ENCODE measurements around the gene SIGLEC15.

GRCh38 chr18:45890606-45891005, 65.1 kb downstream of the SIGLEC15 start:
- TF ChIP-seq, protein P1, sequence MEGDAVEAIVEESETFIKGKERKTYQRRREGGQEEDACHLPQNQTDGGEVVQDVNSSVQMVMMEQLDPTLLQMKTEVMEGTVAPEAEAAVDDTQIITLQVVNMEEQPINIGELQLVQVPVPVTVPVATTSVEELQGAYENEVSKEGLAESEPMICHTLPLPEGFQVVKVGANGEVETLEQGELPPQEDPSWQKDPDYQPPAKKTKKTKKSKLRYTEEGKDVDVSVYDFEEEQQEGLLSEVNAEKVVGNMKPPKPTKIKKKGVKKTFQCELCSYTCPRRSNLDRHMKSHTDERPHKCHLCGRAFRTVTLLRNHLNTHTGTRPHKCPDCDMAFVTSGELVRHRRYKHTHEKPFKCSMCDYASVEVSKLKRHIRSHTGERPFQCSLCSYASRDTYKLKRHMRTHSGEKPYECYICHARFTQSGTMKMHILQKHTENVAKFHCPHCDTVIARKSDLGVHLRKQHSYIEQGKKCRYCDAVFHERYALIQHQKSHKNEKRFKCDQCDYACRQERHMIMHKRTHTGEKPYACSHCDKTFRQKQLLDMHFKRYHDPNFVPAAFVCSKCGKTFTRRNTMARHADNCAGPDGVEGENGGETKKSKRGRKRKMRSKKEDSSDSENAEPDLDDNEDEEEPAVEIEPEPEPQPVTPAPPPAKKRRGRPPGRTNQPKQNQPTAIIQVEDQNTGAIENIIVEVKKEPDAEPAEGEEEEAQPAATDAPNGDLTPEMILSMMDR (IDR thresholded peaks at IDR 0.05; ENCODE audit: low read depth, low read length, missing input control): no peak
- TF ChIP-seq TAF1 (conservative IDR thresholded peaks at IDR 0.05): no peak

All from liver (tissue), 3 donors.